AG09309 (cell line): ENCODE data around the gene SHMT1.
"Not testable (repeated sequence)": the region's sequence is repeated elsewhere in the genome, so short reads cannot be mapped to it uniquely, and the experiment has no call there.

Source experiments
- DNase-seq: peaks from one replicate; pipeline ENCODE4 v3.0.0-alpha.2; 2010; ENCODE audit warnings: low read depth
- H3K4me3 ChIP-seq: 2 replicates; pipeline ENCODE4 v1.5.1; 2011; ENCODE audit warnings: mild to moderate bottlenecking, low read depth, low read length, moderate library complexity; ENCODE audit not compliant: control insufficient read depth
- CTCF ChIP-seq: IDR thresholded peaks from 2 replicates; pipeline ENCODE4 v1.5.1; 2011; ENCODE audit warnings: mild to moderate bottlenecking, low read depth, low read length, inconsistent platforms; ENCODE audit not compliant: insufficient read depth, control insufficient read depth; ENCODE audit errors: missing control alignments

SHMT1 gene

GRCh38 chr17:18300725-18301480 lies 62.4 kb downstream of the SHMT1 start:
- no peak for DNase-seq
- H3K4me3 ChIP-seq: no peak overlapping the region
- no peak for TF ChIP-seq CTCF

- not testable (repeated sequence) for DNase-seq, H3K4me3 ChIP-seq
Measured at GRCh38 chr17:18298061-18298460, 65.3 kb downstream of the SHMT1 start.

DNA sequence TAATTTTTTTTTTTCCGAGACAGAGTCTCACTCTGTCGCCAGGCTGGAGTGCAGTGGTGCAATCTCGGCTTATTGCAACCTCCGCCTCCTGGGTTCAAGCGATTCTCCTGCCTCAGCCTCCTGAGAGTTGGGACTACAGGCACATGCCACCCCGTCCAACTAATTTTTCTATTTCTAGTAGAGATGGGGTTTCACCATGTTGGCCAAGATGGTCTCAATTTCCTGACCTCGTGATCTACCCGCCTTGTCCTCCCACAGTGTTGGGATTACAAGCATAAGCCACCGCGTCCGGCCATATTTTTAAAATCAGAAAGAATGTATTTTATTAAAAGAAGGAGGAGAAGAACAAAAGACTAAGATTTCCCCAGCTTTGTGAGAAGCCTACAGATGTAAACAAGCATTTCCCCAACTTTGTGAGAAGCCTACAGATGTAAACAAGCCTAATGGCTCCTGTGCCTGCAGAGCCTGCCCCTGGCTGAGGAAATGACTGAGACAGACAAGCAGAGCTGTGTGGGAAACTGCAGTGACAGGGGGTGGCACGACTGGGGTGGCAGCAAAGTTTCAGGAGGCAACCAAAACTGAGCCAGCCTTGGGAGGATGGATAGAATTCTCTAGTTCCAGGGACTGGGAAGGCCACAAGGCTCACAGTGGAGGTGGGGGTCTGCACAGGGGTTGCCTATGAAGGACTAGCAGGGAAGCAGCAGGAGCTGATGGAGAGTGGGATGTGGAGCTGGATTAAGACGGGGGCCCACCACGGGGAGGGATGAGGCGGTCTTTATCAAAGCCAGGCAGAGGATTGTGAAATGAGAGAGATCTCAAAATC lies 71.4 kb downstream of the SHMT1 start:
- DNase-seq: no peak
- no peak overlapping the region for H3K4me3 ChIP-seq
- no peak for TF ChIP-seq CTCF

DNA sequence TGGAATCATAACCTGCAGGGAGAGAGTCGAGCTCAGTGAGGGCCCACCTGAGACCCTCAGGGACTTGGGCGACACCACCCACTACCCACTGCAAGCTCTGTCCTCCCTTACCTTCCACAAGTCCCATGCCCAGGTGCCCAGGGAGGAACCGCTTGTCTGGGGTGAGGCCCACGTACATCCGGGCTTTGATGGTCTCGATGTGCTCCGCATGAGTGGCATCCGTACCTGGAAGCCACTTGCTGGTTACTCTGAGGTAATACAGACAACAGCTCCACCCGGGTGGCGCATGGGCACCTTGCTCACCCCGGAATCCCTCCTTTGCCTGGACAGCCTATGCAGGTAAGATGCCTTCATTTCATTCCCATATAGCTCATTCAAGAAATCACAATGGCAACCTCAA lies 78.1 kb downstream of the SHMT1 start:
- no peak overlapping the region for H3K4me3 ChIP-seq
- no peak for TF ChIP-seq CTCF
- no peak for DNase-seq

DNA sequence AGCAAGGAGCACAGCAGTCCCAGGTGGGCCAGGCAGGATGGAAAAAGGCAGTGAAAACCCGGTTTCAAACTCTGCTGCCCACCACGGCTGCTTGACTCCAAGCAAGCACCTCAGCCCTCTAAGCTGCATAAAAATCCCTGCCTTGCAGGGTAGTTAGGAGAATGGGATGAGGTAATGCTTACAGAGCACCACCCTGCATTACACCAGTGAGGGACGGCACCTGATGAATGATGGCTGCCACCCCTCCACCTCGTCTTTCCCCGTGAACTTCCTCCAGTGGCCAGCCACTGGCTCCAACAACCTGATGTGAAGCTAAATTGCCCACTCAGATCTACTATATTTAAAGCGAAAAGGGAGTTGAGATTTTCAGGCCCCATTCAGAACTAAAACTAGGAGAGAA lies 81.6 kb downstream of the SHMT1 start:
- H3K4me3 ChIP-seq: no peak overlapping the region
- no peak for TF ChIP-seq CTCF
- DNase-seq: no peak

- no peak for TF ChIP-seq CTCF
- no peak overlapping the region for H3K4me3 ChIP-seq
- DNase-seq: no peak
Measured at GRCh38 chr17:18280766-18281371, 82.5 kb downstream of the SHMT1 start.

DNA sequence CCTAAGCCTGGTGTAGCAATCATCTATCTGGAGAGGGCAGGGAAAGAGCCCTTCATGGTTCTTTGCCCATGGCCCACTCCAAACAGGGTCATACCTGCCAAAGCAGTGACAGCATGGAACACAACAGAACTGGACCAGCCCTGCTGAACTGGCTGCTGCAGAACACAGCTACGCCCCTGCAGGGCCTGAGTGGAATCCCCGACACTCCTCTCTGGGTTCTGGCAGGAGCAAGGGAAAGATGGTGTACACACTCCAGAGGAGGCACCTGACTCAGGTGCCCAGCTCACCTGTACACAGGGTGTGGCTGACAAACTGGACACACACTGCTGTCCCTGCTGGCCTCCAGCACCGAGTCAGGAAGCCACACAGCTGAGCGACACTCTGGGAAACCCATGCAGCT lies 83.1 kb downstream of the SHMT1 start:
- no peak overlapping the region for H3K4me3 ChIP-seq
- DNase-seq: no peak
- TF ChIP-seq CTCF: no peak
